ENCODE measurements around the gene ALDH2. TPM values are rescaled to one million over a fixed set of nuclear protein-coding genes. Genes with fewer than 3 reads are reported as not detected.
A peak's percentile ranks its signal among the peaks of the same experiment; 100 is the strongest.
"Not testable (repeated sequence)": the region's sequence is repeated elsewhere in the genome, so short reads cannot be mapped to it uniquely, and the experiment has no call there.

ALDH2 gene
- total RNA-seq, 4 donors from 2014 or later, result 151 to 179 (median 157) TPM

- 81 to 84% methylated on average over 5 of the region's 5 CpGs for WGBS, 2 donors
- DNase-seq (ENCODE audit: low spot score in 2 of 2), result no peak
- TF ChIP-seq CTCF (IDR thresholded peaks at IDR 0.05) (no peak), POLR2A (IDR thresholded peaks at IDR 0.05) (no peak)
- H3K4me3 ChIP-seq (ENCODE audit: low read depth, poor library complexity, severe bottlenecking), result no peak overlapping the region
- intact Hi-C loops (cut with DNase I; ENCODE audit: low total_unique reads), result no loop called here
Observed at GRCh38 chr12:111761099-111761498, 5.6 kb upstream of the ALDH2 start.

GRCh38 chr12:111761706-111762105 lies 5.0 kb upstream of the ALDH2 start:
- WGBS, 2 donors, result 66 to 67% methylated on average over 3 of the region's 3 CpGs
- TF ChIP-seq POLR2A (IDR thresholded peaks at IDR 0.05) (no peak), CTCF (IDR thresholded peaks at IDR 0.05) (no peak)
- no peak for DNase-seq (ENCODE audit: low spot score in 2 of 2)
- intact Hi-C loops (cut with DNase I; ENCODE audit: low total_unique reads), result no loop called here
- H3K4me3 ChIP-seq (ENCODE audit: low read depth, poor library complexity, severe bottlenecking), result no peak overlapping the region

- H3K4me3 ChIP-seq (ENCODE audit: low read depth, poor library complexity, severe bottlenecking); intact Hi-C loops (cut with DNase I; ENCODE audit: low total_unique reads); DNase-seq (ENCODE audit: low spot score in 2 of 2): not testable (repeated sequence)
- 57 to 64% methylated on average over 10 of the region's 10 CpGs for WGBS, 2 donors
Observed at GRCh38 chr12:111763552-111763951, 3.2 kb upstream of the ALDH2 start.

GRCh38 chr12:111764120-111764821 lies 2.5 kb upstream of the ALDH2 start:
- no peak overlapping the region for H3K4me3 ChIP-seq (ENCODE audit: low read depth, poor library complexity, severe bottlenecking)
- DNase-seq (ENCODE audit: low spot score in 2 of 2), result no peak
- no peak for TF ChIP-seq POLR2A (IDR thresholded peaks at IDR 0.05)
- no peak for TF ChIP-seq CTCF (IDR thresholded peaks at IDR 0.05)
- 65 to 67% methylated on average over 6 of the region's 6 CpGs for WGBS, 2 donors
- intact Hi-C loops (cut with DNase I; ENCODE audit: low total_unique reads), result no loop called here

- intact Hi-C loops (cut with DNase I; ENCODE audit: low total_unique reads), result no loop called here
- no peak for TF ChIP-seq CTCF (IDR thresholded peaks at IDR 0.05)
- TF ChIP-seq POLR2A (IDR thresholded peaks at IDR 0.05), result no peak
- DNase-seq (ENCODE audit: low spot score in 2 of 2), result no peak
Observed at GRCh38 chr12:111767362-111768158, 827 bp downstream of the ALDH2 start.

GRCh38 chr12:111768159-111768895 lies 1.6 kb downstream of the ALDH2 start:
- TF ChIP-seq POLR2A (IDR thresholded peaks at IDR 0.05) (no peak), CTCF (IDR thresholded peaks at IDR 0.05) (no peak)
- intact Hi-C loops (cut with DNase I; ENCODE audit: low total_unique reads), result no loop called here
- H3K4me3 ChIP-seq (ENCODE audit: low read depth, poor library complexity, severe bottlenecking), result no peak overlapping the region
- DNase-seq (ENCODE audit: low spot score in 2 of 2), result no peak
- WGBS, 2 donors, result 73 to 75% methylated on average over 9 of the region's 9 CpGs

More at GRCh38 chr12:111767362-111768158, 827 bp downstream of the ALDH2 start:
- 8 to 10% methylated on average over 18 of the region's 18 CpGs for WGBS, 2 donors
- H3K4me3 ChIP-seq (ENCODE audit: low read depth, poor library complexity, severe bottlenecking), result peak overlapping the region; percentile 71
